Mammary epithelial cell (primary cell): ENCODE data around the gene MTFP1.

Source experiments
- EZH2 ChIP-seq: IDR thresholded peaks from 2 replicates; pipeline ENCODE4 v1.6.1; 2012; ENCODE audit warnings: low read length, inconsistent platforms, borderline replicate concordance
- TF ChIP-seq, protein P1 (sequence below), 2 donors: IDR thresholded peaks in 1 of 2; conservative IDR thresholded peaks in 1 of 2; 2 replicates each; pipeline ENCODE4 v1.5.1; 2011 to 2012; ENCODE audit warnings: inconsistent platforms in 2 of 2, low read length in 2 of 2, mild to moderate bottlenecking in 2 of 2, control low read depth in 1 of 2, low read depth in 1 of 2; ENCODE audit not compliant: insufficient read depth in 1 of 2; ENCODE audit errors: extremely low read depth in 1 of 2

DNA sequence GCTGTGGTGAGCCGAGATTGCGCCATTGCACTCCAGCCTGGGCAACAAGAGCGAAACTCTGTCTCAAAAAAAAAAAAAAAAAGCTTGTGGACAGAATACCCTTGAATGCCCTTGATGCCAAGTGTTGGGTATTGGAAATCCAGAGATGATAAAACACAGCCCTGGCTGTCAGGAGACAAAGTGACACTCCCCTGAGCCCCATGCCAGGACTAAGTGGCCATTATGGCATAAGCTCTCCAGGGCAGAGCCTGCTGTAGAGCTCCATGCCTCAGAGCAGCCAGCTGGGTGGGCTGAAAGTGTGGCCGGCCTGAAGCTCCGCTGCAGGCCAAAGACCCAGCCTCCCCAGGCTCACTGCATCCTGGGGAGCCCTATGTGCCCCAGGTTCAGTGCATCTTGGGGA lies 43.2 kb upstream of the MTFP1 start:
- TF ChIP-seq, protein P1, sequence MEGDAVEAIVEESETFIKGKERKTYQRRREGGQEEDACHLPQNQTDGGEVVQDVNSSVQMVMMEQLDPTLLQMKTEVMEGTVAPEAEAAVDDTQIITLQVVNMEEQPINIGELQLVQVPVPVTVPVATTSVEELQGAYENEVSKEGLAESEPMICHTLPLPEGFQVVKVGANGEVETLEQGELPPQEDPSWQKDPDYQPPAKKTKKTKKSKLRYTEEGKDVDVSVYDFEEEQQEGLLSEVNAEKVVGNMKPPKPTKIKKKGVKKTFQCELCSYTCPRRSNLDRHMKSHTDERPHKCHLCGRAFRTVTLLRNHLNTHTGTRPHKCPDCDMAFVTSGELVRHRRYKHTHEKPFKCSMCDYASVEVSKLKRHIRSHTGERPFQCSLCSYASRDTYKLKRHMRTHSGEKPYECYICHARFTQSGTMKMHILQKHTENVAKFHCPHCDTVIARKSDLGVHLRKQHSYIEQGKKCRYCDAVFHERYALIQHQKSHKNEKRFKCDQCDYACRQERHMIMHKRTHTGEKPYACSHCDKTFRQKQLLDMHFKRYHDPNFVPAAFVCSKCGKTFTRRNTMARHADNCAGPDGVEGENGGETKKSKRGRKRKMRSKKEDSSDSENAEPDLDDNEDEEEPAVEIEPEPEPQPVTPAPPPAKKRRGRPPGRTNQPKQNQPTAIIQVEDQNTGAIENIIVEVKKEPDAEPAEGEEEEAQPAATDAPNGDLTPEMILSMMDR (conservative IDR thresholded peaks at IDR 0.05 in 1 of 2, IDR thresholded peaks at IDR 0.05 in 1 of 2; ENCODE audit: extremely low read depth in 1 of 2, insufficient read depth in 1 of 2, low read depth in 1 of 2, low read length in 2 of 2): no peak
- TF ChIP-seq EZH2: no peak
